SK-N-DZ (cell line): ENCODE data around the gene TMEM63C.

Experiments used
- DNase-seq: peaks from one replicate; pipeline ENCODE4 v3.0.0-alpha.2; 2015; ENCODE audit warnings: low spot score

TMEM63C gene

DNA sequence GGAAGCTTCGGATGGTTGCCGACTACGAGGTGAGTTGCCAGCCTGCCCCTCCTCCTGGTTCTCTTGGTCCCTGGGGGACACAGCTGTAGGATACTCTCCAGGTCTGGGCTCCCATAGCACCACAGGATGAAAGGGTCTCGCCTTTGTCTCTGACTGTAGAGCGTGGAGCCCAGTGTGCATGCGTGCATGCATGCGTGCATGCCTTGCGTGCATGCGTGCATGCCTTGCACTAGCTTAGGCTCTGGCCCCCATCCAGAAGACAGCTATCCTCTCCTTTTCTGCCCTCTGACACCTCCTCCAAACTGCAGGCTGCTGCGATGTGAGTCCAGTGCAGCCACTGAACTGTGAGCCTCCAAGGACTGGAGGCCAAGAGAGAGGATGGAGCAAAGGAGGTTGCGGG is 70.3 kb downstream of the TMEM63C start:
- DNase-seq = no peak

- DNase-seq = no peak
Measured at GRCh38 chr14:77253333-77254190, 72.0 kb downstream of the TMEM63C start.

GRCh38 chr14:77256694-77257093 is 75.1 kb downstream of the TMEM63C start:
- DNase-seq = no peak

DNA sequence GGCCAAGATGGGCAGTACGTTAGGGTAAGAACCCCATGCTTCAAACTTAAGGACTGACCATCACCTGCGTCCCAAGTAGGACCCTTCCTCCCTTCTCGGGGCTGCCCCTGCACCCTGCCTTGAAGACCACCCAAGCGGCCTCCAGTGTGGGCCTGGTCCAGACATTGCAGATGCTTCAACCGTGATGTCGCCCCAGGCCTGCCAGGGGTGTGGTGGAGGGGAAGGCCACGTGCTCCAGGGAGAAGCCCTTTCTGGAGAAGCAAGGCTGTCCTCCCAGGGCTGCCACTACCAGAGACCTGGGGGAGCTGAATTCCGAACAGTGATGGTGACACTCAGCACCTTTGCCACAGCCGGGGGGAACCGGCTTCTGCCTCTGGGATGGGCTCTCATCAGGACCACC is 76.1 kb downstream of the TMEM63C start:
- DNase-seq = no peak

DNA sequence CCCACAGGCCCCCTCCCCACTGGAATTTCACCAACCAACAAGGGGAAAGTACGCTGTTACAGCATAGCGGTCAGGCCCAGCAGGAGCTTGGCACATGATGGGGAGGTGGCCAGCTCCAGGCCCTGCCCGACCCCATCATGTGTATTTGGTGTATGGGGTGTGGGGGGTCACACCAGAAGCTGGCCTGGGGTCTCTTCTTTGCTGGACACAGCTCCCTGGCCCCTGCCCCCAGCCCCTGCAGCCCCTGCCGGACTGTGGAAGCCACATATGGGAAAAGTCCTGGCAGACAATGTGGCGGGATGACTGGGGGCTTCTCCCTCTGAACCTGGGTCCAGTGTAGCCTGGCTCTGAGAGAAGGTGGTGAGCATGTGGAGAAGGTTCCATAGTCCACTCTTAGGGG is 77.0 kb downstream of the TMEM63C start:
- DNase-seq = no peak

DNA sequence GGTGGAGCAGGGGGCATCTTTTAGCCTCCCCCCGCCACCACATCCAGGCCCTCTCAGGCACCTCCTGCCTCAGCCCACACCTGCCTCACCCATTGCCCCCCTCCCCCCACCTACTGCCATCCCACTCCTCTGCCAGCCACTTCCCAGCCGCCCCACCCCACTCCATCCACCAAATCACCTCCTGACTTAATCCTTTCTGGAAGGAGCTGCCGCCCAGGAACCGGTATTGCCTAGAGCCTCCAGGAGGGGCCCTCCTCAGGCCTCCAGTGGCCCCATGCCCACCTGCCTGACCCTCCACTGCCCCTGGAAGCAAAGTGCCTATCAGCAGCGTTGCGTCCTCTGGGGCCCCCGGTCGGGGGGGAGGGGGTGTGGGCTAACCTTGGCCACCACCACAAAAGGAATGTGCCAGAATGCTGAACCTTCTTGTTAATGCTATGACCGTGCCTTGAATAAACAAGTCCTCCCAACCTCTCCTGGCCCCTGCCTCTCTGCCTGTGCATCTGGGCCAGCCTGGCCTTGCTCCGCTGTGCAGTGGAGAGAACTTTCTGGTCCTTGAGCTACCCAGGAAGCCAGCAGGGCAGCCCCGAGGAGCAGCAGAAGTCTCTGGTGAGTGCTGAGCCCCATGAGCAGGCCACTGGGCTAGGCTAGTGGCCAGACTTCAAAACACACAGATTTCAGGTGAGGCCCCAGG is 77.6 kb downstream of the TMEM63C start:
- no peak for DNase-seq

GRCh38 chr14:77260199-77260598 is 78.6 kb downstream of the TMEM63C start:
- no peak for DNase-seq

GRCh38 chr14:77260631-77261030 is 79.0 kb downstream of the TMEM63C start:
- peak; percentile 40 for DNase-seq

GRCh38 chr14:77264466-77265186 is 83.0 kb downstream of the TMEM63C start:
- no peak for DNase-seq

DNA sequence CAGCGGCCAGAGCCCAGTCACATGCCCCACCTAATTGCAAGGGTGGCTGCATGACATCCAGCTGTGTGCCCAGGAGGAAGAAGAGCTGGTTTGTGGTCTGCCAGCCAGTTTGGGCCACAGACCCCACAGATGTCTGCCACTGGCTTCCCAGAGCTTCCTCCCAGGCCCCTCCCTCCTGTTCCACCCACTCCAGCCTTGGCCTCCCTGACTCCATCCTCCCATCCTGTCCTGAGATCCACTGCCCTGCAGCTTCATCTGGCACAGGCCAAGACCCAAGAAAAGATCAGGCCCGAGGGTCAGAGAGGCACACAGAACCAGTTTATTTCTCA is 83.6 kb downstream of the TMEM63C start:
- DNase-seq = no peak

DNA sequence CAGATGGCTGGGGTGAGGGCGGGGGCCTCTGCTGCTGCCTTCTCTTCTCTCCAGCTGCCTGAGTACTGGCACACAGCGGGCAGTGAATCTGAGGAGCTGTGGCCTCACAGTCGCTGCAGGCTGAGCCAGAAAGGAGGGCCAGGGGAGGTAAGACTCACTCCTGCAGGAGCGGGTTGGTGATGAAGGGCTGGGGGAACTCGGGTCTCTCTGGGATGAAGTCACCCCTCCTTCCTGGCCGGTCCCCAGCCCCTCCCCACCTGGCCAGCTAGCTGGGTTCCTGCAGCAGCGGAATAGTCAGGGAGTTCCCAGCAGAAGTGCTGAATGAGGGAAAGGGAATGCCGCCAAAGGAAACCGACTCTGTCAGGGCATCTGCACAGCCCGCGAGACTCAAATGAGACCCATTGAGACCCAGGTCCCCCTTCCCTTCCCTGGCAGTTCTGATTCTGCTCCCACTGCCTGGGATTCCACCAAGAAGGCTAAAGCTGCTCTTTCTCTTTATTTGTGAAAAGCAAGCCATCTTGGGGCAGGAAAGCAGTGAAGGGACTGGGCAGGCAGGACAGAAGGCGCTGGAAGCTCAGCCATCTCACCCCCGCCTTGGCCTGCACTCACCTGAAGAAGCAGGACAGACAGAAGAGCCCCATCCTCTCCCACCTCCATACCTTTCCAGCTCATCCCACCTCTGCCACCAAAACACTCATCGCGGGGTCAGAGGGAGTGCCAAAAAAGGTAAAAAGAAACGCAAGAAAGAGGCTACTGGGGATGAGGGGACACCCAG is 84.2 kb downstream of the TMEM63C start:
- no peak for DNase-seq

DNA sequence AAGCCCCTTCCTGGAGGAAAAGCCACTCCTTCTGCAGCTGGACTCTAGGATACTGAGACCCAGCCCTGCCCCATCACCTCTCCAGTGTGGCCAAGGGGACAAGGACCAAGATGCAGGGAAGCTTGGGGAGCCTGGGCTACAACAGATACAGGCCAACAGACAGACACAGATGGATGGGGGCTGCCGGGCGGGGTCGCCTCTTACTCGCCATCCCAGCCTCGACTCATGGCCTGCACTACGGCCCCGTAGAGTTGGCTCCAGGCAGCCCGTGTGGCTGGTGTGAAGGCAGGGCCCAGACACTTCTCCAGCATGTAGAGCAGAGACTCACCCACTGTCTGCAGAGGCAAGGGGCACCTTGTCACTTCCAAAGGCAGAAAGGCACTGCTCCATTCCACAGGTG is 84.7 kb downstream of the TMEM63C start:
- no peak for DNase-seq

- no peak for DNase-seq
Measured at GRCh38 chr14:77267937-77268699, 86.5 kb downstream of the TMEM63C start.

GRCh38 chr14:77268989-77269600 is 87.5 kb downstream of the TMEM63C start:
- DNase-seq = no peak

- DNase-seq = no peak
Measured at GRCh38 chr14:77270361-77271112, 88.9 kb downstream of the TMEM63C start.

DNA sequence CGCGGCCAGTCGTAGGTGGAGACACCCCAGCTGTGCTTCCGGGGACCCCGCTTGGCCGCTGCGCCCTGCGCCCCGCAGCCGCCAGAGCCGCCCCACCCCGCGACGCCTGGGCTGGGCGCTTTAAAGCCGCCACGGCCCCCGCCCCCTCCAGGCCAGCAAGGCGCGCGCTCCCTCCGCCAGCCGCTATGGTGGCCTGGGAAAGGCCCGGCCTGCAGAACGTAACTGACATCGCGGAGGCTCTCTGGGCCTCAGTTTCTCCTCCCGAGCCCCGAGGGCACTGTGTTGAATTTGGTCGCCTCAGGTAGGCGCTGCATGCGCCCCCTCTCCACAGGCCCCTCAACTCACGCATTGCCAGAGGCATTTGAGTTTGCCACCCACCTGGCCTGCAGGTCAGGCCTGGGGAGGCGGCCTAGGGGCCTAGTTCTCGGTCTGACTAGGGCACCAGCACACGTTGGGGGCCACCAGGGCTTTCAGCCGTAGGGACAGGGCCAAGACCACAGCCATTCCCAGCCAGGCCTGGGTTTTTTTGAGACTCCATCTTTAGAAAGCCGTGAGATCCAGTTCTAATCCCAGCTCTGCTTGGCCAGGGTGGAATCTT is 89.6 kb downstream of the TMEM63C start, which contains the start of gene NGB:
TSS of gene NGB (minus strand) at position 94 of the 598 bp plus-strand sequence. CDS start 269 bp downstream, outside the sequence.
- DNase-seq = no peak

GRCh38 chr14:77272261-77272660 is 90.7 kb downstream of the TMEM63C start:
- no peak for DNase-seq

DNA sequence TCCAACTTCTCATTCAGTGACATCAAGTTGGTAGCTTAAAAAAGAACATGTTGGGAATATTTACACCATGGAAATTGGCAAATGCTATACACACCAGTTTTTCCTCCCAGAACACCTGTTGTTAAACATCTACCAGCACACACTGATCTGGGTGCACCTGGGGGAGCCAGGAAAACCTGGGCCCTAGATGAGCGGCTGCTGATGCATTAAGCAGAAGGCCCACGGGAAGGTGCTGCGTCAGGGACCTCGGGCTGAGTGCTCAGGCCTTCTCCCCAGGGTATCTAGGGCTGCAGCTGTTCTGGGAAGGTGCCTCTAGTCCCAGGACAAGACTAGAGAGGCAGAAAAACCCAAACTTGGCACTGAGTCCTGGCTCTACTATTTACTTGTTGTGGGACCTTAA is 92.2 kb downstream of the TMEM63C start:
- no peak for DNase-seq

DNA sequence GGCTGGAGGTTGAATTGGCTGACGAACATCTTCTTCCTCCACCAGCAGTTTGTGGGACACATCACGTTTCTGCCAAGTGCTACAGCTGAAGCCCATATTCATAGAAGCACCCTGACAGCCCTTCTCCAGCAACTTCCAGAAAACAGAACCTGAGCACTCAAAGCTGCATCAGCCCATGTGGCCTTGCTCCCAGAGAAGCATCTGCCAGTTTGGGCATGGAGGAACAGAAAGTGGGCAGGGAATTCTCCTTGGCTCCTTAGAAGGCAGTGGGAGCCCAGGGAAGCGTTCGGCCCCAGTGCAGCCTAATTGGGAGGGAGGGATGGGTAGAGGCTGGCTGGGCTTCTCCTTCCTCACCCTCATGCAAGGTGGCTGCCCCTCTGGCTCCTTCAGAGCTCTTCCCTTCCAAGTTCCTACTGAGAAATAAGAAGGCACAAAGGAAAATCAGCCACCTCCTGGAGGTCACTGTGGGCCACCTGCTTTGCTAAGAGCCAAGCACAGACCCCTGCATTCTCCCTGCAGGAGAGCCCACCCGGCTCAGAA is 93.5 kb downstream of the TMEM63C start:
- DNase-seq = no peak
